Endodermal cell (in vitro differentiated cells): ENCODE results near the gene GRPEL2. TPM values are rescaled to one million over a fixed set of nuclear protein-coding genes. Genes with fewer than 3 reads are reported as not detected.

Experiments
- DNase-seq: peaks from one replicate; pipeline ENCODE4 v3.0.0-alpha.2; 2017
- H3K27ac ChIP-seq: 2 replicates; pipeline ENCODE4 v1.5.1; 2013; ENCODE audit warnings: mild to moderate bottlenecking, low read depth, low read length, moderate library complexity
- H3K27me3 ChIP-seq: 2 replicates; pipeline ENCODE4 v1.6.1; 2013; ENCODE audit warnings: mild to moderate bottlenecking, low read length, moderate library complexity; ENCODE audit not compliant: insufficient read depth, control insufficient read depth, poor library complexity, severe bottlenecking
- H3K36me3 ChIP-seq: 2 replicates; pipeline ENCODE4 v1.7.0; 2013; ENCODE audit warnings: mild to moderate bottlenecking, low read length, moderate library complexity; ENCODE audit not compliant: control insufficient read depth, insufficient read depth
- H3K4me1 ChIP-seq: one replicate; pipeline ENCODE4 v1.7.0; 2013; ENCODE audit warnings: low read length; ENCODE audit not compliant: control insufficient read depth, insufficient read depth
- H3K4me3 ChIP-seq: 2 replicates; pipeline ENCODE4 v1.5.1; 2013; ENCODE audit warnings: mild to moderate bottlenecking, low read length, moderate library complexity
- H3K9ac ChIP-seq: 2 replicates; pipeline ENCODE4 v1.6.1; 2013; ENCODE audit warnings: mild to moderate bottlenecking, low read length, moderate library complexity; ENCODE audit not compliant: poor library complexity, severe bottlenecking; ENCODE audit errors: extremely low read depth
- H3K9me3 ChIP-seq: 2 replicates; pipeline ENCODE4 v1.6.1; 2013; ENCODE audit warnings: mild to moderate bottlenecking, low read length, moderate library complexity; ENCODE audit not compliant: control insufficient read depth
- H3K27ac Mint-ChIP-seq: 2 replicates; pipeline ENCODE4 v1.8.0; 2020; ENCODE audit warnings: mixed read lengths
- H3K27me3 Mint-ChIP-seq: 2 replicates; pipeline ENCODE4 v1.8.0; 2021; ENCODE audit warnings: mild to moderate bottlenecking, mixed read lengths; ENCODE audit not compliant: insufficient read depth
- H3K36me3 Mint-ChIP-seq: 2 replicates; pipeline ENCODE4 v1.8.0; 2020; ENCODE audit warnings: low read depth, mixed read lengths
- H3K4me1 Mint-ChIP-seq: 2 replicates; pipeline ENCODE4 v1.8.0; 2020; ENCODE audit warnings: mixed read lengths
- H3K4me3 Mint-ChIP-seq: 2 replicates; pipeline ENCODE4 v1.8.0; 2020; ENCODE audit warnings: mild to moderate bottlenecking, moderate library complexity, mixed read lengths
- H3K9me3 Mint-ChIP-seq: 2 replicates; pipeline ENCODE4 v1.8.0; 2020; ENCODE audit warnings: mild to moderate bottlenecking, mixed read lengths
- WGBS, 2 experiments: methylation state at CpG; one replicate each; pipeline versions ENCODE4 v1.1.5 to v1.1.7; 2013; ENCODE audit warnings: missing lambda C conversion rate in 2 of 2, mixed read lengths in 1 of 2; ENCODE audit not compliant: insufficient coverage in 1 of 2, insufficient read length in 1 of 2; 5-methylcytosine and 5-hydroxymethylcytosine counted together
- total RNA-seq, 2 donors: library from RNA; stranded (reverse); fragmentation: NEBNext Ultra II Directional in 1 of 2; extraction: Animal tissue kit (Norgen Biotek cat#: 25700) in 1 of 2; gene quantifications; 2 replicates in 1 of 2; 3 replicates in 1 of 2; pipeline ENCODE4 v1.2.1, GENCODE V29; 2021
- TF ChIP-seq, protein P1 (sequence below): fragments of 200-600 bp; sonication (generic); conservative IDR thresholded peaks from 2 replicates; pipeline ENCODE4 v1.5.0; 2021; ENCODE audit warnings: antibody characterized with exemption, mild to moderate bottlenecking

Gene GRPEL2
- total RNA-seq, 2 donors from 2014 or later = 26.2 to 31.6 TPM

GRCh38 chr5:149367249-149367971 lies 22.1 kb downstream of the GRPEL2 start:
- Histone ChIP-seq H3K9me3 (no peaks in the 10 kb centered on the region), H3K4me3 (no peak overlapping the region), H3K9ac (no peak overlapping the region), H3K27me3 (no peaks in the 10 kb centered on the region), H3K27ac (no peak overlapping the region), H3K36me3 (no peaks in the 10 kb centered on the region), H3K4me1 (no peaks in the 10 kb centered on the region)
- H3K4me1 Mint-ChIP-seq = peaks cover 2% of the 10 kb centered on the region
- H3K27ac Mint-ChIP-seq = no peak overlapping the region
- H3K4me3 Mint-ChIP-seq = no peak overlapping the region
- TF ChIP-seq, protein P1, sequence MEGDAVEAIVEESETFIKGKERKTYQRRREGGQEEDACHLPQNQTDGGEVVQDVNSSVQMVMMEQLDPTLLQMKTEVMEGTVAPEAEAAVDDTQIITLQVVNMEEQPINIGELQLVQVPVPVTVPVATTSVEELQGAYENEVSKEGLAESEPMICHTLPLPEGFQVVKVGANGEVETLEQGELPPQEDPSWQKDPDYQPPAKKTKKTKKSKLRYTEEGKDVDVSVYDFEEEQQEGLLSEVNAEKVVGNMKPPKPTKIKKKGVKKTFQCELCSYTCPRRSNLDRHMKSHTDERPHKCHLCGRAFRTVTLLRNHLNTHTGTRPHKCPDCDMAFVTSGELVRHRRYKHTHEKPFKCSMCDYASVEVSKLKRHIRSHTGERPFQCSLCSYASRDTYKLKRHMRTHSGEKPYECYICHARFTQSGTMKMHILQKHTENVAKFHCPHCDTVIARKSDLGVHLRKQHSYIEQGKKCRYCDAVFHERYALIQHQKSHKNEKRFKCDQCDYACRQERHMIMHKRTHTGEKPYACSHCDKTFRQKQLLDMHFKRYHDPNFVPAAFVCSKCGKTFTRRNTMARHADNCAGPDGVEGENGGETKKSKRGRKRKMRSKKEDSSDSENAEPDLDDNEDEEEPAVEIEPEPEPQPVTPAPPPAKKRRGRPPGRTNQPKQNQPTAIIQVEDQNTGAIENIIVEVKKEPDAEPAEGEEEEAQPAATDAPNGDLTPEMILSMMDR = peak; percentile 94
- peak; percentile 96 for DNase-seq
- WGBS, 2 experiments = 38 to 41% methylated on average over 7 to 14 of the region's 14 CpGs
- H3K36me3 Mint-ChIP-seq = no peaks in the 10 kb centered on the region
- H3K27me3 Mint-ChIP-seq = no peaks in the 10 kb centered on the region
- no peaks in the 10 kb centered on the region for H3K9me3 Mint-ChIP-seq

DNA sequence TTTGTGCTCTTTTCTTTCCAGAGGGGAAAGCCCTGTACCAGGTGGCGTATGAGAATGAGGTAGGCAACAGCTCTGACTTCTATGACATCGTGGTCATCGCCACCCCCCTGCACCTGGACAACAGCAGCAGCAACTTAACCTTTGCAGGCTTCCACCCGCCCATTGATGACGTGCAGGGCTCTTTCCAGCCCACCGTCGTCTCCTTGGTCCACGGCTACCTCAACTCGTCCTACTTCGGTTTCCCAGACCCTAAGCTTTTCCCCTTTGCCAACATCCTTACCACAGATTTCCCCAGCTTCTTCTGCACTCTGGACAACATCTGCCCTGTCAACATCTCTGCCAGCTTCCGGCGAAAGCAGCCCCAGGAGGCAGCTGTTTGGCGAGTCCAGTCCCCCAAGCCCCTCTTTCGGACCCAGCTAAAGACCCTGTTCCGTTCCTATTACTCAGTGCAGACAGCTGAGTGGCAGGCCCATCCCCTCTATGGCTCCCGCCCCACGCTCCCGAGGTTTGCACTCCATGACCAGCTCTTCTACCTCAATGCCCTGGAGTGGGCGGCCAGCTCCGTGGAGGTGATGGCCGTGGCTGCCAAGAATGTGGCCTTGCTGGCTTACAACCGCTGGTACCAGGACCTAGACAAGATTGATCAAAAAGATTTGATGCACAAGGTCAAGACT lies 22.8 kb downstream of the GRPEL2 start:
- Mint-ChIP-seq H3K9me3 (no peaks in the 10 kb centered on the region), H3K4me3 (no peak overlapping the region), H3K4me1 (peaks cover 2% of the 10 kb centered on the region), H3K27ac (no peak overlapping the region), H3K27me3 (no peaks in the 10 kb centered on the region), H3K36me3 (no peaks in the 10 kb centered on the region)
- H3K9me3 ChIP-seq = no peaks in the 10 kb centered on the region
- no peaks in the 10 kb centered on the region for H3K36me3 ChIP-seq
- H3K9ac ChIP-seq = no peak overlapping the region
- TF ChIP-seq, protein P1 = no peak
- H3K27ac ChIP-seq = no peak overlapping the region
- no peak for DNase-seq
- H3K4me1 ChIP-seq = no peaks in the 10 kb centered on the region
- H3K27me3 ChIP-seq = no peaks in the 10 kb centered on the region
- H3K4me3 ChIP-seq = no peak overlapping the region
- 94 to 98% methylated on average over 16 to 22 of the region's 22 CpGs for WGBS, 2 experiments

DNA sequence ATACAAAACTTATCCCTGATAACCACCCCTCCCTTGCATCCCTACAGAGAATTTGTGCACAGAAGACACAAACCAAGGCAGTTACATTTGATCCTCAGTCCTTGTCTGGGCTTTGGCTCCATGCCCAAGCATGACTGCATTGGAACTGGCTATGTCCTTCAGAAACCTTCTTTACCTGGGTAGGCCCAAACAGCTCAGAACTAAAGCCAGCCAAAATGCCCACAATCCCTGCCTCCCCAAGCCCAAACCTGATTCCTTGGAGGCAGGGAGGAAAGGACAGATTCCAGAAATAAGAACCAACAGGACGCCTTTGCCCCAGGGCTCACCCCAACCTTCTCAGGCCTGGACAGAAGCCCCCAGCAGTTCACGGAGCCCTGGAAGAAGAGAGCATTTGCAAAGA lies 25.6 kb downstream of the GRPEL2 start:
- H3K4me1 ChIP-seq = no peaks in the 10 kb centered on the region
- H3K9me3 Mint-ChIP-seq = no peaks in the 10 kb centered on the region
- no peak overlapping the region for H3K27ac Mint-ChIP-seq
- DNase-seq = no peak
- H3K4me3 ChIP-seq = no peak overlapping the region
- no peaks in the 10 kb centered on the region for H3K27me3 Mint-ChIP-seq
- no peaks in the 10 kb centered on the region for H3K9me3 ChIP-seq
- peaks cover 2% of the 10 kb centered on the region for H3K4me1 Mint-ChIP-seq
- no peaks in the 10 kb centered on the region for H3K36me3 Mint-ChIP-seq
- no peaks in the 10 kb centered on the region for H3K36me3 ChIP-seq
- H3K27me3 ChIP-seq = no peaks in the 10 kb centered on the region
- WGBS, 2 experiments = 67 to 79% methylated on average over 1 to 2 of the region's 2 CpGs
- H3K9ac ChIP-seq = no peak overlapping the region
- no peak overlapping the region for H3K4me3 Mint-ChIP-seq
- TF ChIP-seq, protein P1 = no peak
- H3K27ac ChIP-seq = no peak overlapping the region
